H9 (cell line): ENCODE data around the gene LGALS7. TPM values are rescaled to one million over a fixed set of nuclear protein-coding genes. Genes with fewer than 3 reads are reported as not detected.
A peak's percentile ranks its signal among the peaks of the same experiment; 100 is the strongest.

ENCODE experiments used
- DNase-seq: peaks from one replicate; pipeline ENCODE4 v3.0.0-alpha.2; 2017
- H2AFZ ChIP-seq: one replicate; pipeline ENCODE4 v1.6.1; 2013; ENCODE audit warnings: mild to moderate bottlenecking, low read length, control low read depth, moderate library complexity
- H2AK5ac ChIP-seq: 2 replicates; pipeline ENCODE4 v1.6.1; 2013; ENCODE audit warnings: low read length, control low read depth, mixed read lengths; ENCODE audit not compliant: insufficient read length
- H2BK120ac ChIP-seq: one replicate; pipeline ENCODE4 v1.6.1; 2013; ENCODE audit warnings: low read depth, mild to moderate bottlenecking, low read length, control low read depth, inconsistent platforms; ENCODE audit not compliant: poor library complexity, severe bottlenecking
- H2BK12ac ChIP-seq: 2 replicates; pipeline ENCODE4 v1.6.1; 2013; ENCODE audit warnings: low read length, control low read depth, mixed read lengths, low read depth; ENCODE audit not compliant: insufficient read length
- H2BK15ac ChIP-seq: 2 replicates; pipeline ENCODE4 v1.6.1; 2013; ENCODE audit warnings: low read depth, low read length, control low read depth
- H2BK20ac ChIP-seq: one replicate; pipeline ENCODE4 v1.6.1; 2013; ENCODE audit warnings: low read depth, mild to moderate bottlenecking, low read length, control low read depth, inconsistent platforms; ENCODE audit not compliant: poor library complexity, severe bottlenecking
- H2BK5ac ChIP-seq: 2 replicates; pipeline ENCODE4 v1.6.1; 2013; ENCODE audit warnings: low read length, control low read depth, mixed read lengths; ENCODE audit not compliant: insufficient read length
- H3K14ac ChIP-seq: 2 replicates; pipeline ENCODE4 v1.6.1; 2013; ENCODE audit warnings: low read length, control low read depth; ENCODE audit not compliant: insufficient read depth
- H3K18ac ChIP-seq: 2 replicates; pipeline ENCODE4 v1.6.1; 2013; ENCODE audit warnings: low read depth, mild to moderate bottlenecking, mixed read lengths, low read length, control low read depth; ENCODE audit not compliant: insufficient read length
- H3K23ac ChIP-seq: 2 replicates; pipeline ENCODE4 v1.6.1; 2013; ENCODE audit warnings: low read length, control low read depth, mixed read lengths, low read depth; ENCODE audit not compliant: insufficient read length
- H3K23me2 ChIP-seq: 2 replicates; pipeline ENCODE4 v1.6.1; 2013; ENCODE audit warnings: low read depth, mild to moderate bottlenecking, mixed read lengths, low read length, control low read depth; ENCODE audit not compliant: insufficient read length, poor library complexity, severe bottlenecking
- H3K27ac ChIP-seq: 2 replicates; pipeline ENCODE4 v1.5.1; 2013; ENCODE audit warnings: low read length, control low read depth, mixed read lengths, low read depth; ENCODE audit not compliant: insufficient read length
- H3K27me3 ChIP-seq: 2 replicates; pipeline ENCODE4 v1.6.1; 2013; ENCODE audit warnings: low read length, control low read depth, inconsistent platforms; ENCODE audit not compliant: insufficient read depth
- H3K4ac ChIP-seq: 2 replicates; pipeline ENCODE4 v1.6.1; 2013; ENCODE audit warnings: low read depth, mild to moderate bottlenecking, control low read depth, inconsistent platforms, low read length, moderate library complexity
- H3K4me1 ChIP-seq: 2 replicates; pipeline ENCODE4 v1.6.1; 2013; ENCODE audit warnings: low read length, control low read depth, inconsistent platforms; ENCODE audit not compliant: insufficient read depth
- H3K4me2 ChIP-seq: 2 replicates; pipeline ENCODE4 v1.6.1; 2013; ENCODE audit warnings: low read length, control low read depth, mixed read lengths; ENCODE audit not compliant: insufficient read length, insufficient read depth
- H3K56ac ChIP-seq: 2 replicates; pipeline ENCODE4 v1.6.1; 2013; ENCODE audit warnings: low read depth, mild to moderate bottlenecking, mixed read lengths, low read length, control low read depth; ENCODE audit not compliant: insufficient read length
- H3K79me1 ChIP-seq: 2 replicates; pipeline ENCODE4 v1.6.1; 2013; ENCODE audit warnings: low read depth, mild to moderate bottlenecking, moderate library complexity, low read length, control low read depth, inconsistent platforms; ENCODE audit not compliant: insufficient read depth, poor library complexity, severe bottlenecking
- H3K79me2 ChIP-seq: 2 replicates; pipeline ENCODE4 v1.6.1; 2013; ENCODE audit warnings: low read length, control low read depth, inconsistent platforms; ENCODE audit not compliant: insufficient read depth
- H3K9ac ChIP-seq: 2 replicates; pipeline ENCODE4 v1.6.1; 2013; ENCODE audit warnings: low read length, control low read depth, mixed read lengths; ENCODE audit not compliant: insufficient read length; ENCODE audit errors: extremely low read depth
- H3K9me3 ChIP-seq: one replicate; pipeline ENCODE4 v1.6.1; 2013; ENCODE audit warnings: low read depth, low read length, inconsistent platforms; ENCODE audit not compliant: control insufficient read depth
- H3T11ph ChIP-seq: one replicate; pipeline ENCODE4 v1.6.1; 2013; ENCODE audit warnings: mild to moderate bottlenecking, low read length, control low read depth, inconsistent platforms
- H4K20me1 ChIP-seq: one replicate; pipeline ENCODE4 v1.6.1; 2013; ENCODE audit not compliant: control insufficient read depth, insufficient read length, insufficient read depth
- H4K5ac ChIP-seq: 2 replicates; pipeline ENCODE4 v1.6.1; 2013; ENCODE audit warnings: low read depth, mild to moderate bottlenecking, mixed read lengths, low read length, control low read depth; ENCODE audit not compliant: insufficient read length
- H4K8ac ChIP-seq: replicated peaks from 2 replicates; pipeline ENCODE4 v1.6.1; 2013; ENCODE audit warnings: low read length, control low read depth, mixed read lengths, low read depth; ENCODE audit not compliant: insufficient read length
- H4K91ac ChIP-seq: 2 replicates; pipeline ENCODE4 v1.6.1; 2013; ENCODE audit warnings: low read depth, mild to moderate bottlenecking, moderate library complexity, mixed read lengths, low read length, control low read depth; ENCODE audit not compliant: insufficient read length
- H3K27ac Mint-ChIP-seq, 3 experiments: 2 replicates in 2 of 3; 3 replicates in 1 of 3; pipeline ENCODE4 v1.8.0; 2020 to 2021; ENCODE audit warnings: mixed read lengths in 3 of 3, mild to moderate bottlenecking in 1 of 3, moderate library complexity in 1 of 3
- H3K27me3 Mint-ChIP-seq: 2 replicates; pipeline ENCODE4 v1.8.0; 2021; ENCODE audit warnings: low read depth, mild to moderate bottlenecking, moderate library complexity, mixed read lengths
- H3K36me3 Mint-ChIP-seq, 3 experiments: 2 replicates in 2 of 3; 3 replicates in 1 of 3; pipeline ENCODE4 v1.8.0; 2020 to 2021; ENCODE audit warnings: low read depth in 3 of 3, mixed read lengths in 3 of 3; ENCODE audit not compliant: insufficient read depth in 1 of 3
- H3K4me1 Mint-ChIP-seq, 2 experiments: 2 replicates each; pipeline ENCODE4 v1.8.0; 2020; ENCODE audit warnings: mixed read lengths in 2 of 2
- H3K4me3 Mint-ChIP-seq, 2 experiments: 2 replicates in 1 of 2; 3 replicates in 1 of 2; pipeline ENCODE4 v1.8.0; 2020 to 2021; ENCODE audit warnings: mild to moderate bottlenecking in 2 of 2, mixed read lengths in 2 of 2, moderate library complexity in 1 of 2
- H3K9me3 Mint-ChIP-seq, 2 experiments: 2 replicates in 1 of 2; 3 replicates in 1 of 2; pipeline ENCODE4 v1.8.0; 2020; ENCODE audit warnings: mild to moderate bottlenecking in 2 of 2, mixed read lengths in 2 of 2, moderate library complexity in 1 of 2
- WGBS: extraction: QIAGEN DNeasy Blood & Tissue Kit; methylation state at CpG from one replicate; pipeline ENCODE4 v1.1.7; 2013; ENCODE audit warnings: missing lambda C conversion rate, low lambda C conversion rate, mixed read lengths; ENCODE audit not compliant: insufficient read length; ENCODE audit errors: extremely low coverage; 5-methylcytosine and 5-hydroxymethylcytosine counted together
- total RNA-seq: library from RNA; stranded (reverse); gene quantifications from 2 replicates; pipeline ENCODE4 v1.2.1, GENCODE V29; 2021
- TF ChIP-seq, protein P1 (sequence below): fragments of 200-600 bp; sonication (generic); conservative IDR thresholded peaks from 3 replicates; pipeline ENCODE4 v1.8.0; 2021; ENCODE audit warnings: antibody characterized with exemption, mild to moderate bottlenecking

LGALS7 gene
- total RNA-seq, 1 experiment from 2014 or later = not detected

DNA sequence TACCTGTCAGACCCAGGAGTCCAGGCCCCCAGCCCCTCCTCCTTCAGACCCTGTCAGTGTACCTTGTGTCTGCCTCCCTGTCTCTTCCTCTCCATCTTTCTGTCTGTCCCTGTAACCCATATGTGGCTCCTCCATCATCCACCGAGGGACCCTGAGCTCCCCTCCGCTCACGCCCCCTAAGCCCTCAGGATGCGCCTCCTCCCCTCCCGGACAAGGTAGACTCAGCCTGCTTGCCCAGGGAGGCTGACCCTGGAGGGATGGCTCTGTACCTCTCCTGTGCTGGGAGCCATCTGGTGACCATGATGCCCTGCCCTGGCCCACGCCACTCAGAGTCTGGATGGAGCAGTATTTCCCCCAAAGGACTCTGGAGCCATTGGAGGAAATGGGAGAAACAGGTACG, 28.0 kb downstream of the LGALS7 start:
- Mint-ChIP-seq H3K9me3 (no peaks in the 10 kb centered on the region; a peak in 1 of 5 replicates), H3K4me3 (no peak overlapping the region), H3K4me1 (peaks cover 0 to 5% of the 10 kb centered on the region in 2 experiments; a peak in 1 of 4 replicates), H3K27me3 (peaks cover 24% of the 10 kb centered on the region), H3K27ac (no peak overlapping the region), H3K36me3 (peaks cover 0 to 2% (median 0%) of the 10 kb centered on the region in 3 experiments; a peak in 1 of 7 replicates)
- H4K91ac ChIP-seq = no peak overlapping the region
- no peak overlapping the region; the same call in 1 of the 2 replicates for H3K14ac ChIP-seq
- no peak overlapping the region for H3K56ac ChIP-seq
- H4K5ac ChIP-seq = no peak overlapping the region
- no peaks in the 10 kb centered on the region for H3K4me1 ChIP-seq
- H3K79me2 ChIP-seq = no peaks in the 10 kb centered on the region
- H2BK5ac ChIP-seq = no peak overlapping the region
- TF ChIP-seq, protein P1, sequence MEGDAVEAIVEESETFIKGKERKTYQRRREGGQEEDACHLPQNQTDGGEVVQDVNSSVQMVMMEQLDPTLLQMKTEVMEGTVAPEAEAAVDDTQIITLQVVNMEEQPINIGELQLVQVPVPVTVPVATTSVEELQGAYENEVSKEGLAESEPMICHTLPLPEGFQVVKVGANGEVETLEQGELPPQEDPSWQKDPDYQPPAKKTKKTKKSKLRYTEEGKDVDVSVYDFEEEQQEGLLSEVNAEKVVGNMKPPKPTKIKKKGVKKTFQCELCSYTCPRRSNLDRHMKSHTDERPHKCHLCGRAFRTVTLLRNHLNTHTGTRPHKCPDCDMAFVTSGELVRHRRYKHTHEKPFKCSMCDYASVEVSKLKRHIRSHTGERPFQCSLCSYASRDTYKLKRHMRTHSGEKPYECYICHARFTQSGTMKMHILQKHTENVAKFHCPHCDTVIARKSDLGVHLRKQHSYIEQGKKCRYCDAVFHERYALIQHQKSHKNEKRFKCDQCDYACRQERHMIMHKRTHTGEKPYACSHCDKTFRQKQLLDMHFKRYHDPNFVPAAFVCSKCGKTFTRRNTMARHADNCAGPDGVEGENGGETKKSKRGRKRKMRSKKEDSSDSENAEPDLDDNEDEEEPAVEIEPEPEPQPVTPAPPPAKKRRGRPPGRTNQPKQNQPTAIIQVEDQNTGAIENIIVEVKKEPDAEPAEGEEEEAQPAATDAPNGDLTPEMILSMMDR = no peak
- H3K27me3 ChIP-seq = no peaks in the 10 kb centered on the region; the same call in 1 of the 2 replicates
- H3K79me1 ChIP-seq = no peaks in the 10 kb centered on the region
- peak; percentile 31 for DNase-seq
- H4K8ac ChIP-seq = no peak overlapping the region
- H2BK120ac ChIP-seq = no peak overlapping the region
- H4K20me1 ChIP-seq = no peaks in the 10 kb centered on the region
- no peak overlapping the region for H2BK12ac ChIP-seq
- no peak overlapping the region for H3K9ac ChIP-seq
- H3K9me3 ChIP-seq = no peaks in the 10 kb centered on the region
- no peak overlapping the region for H3K18ac ChIP-seq
- no peak overlapping the region for H3K27ac ChIP-seq
- no peak overlapping the region for H3T11ph ChIP-seq
- H2BK20ac ChIP-seq = no peak overlapping the region
- WGBS = no CpG with 5 or more reads among the region's 7 CpGs
- no peak overlapping the region for H3K23ac ChIP-seq
- H2AK5ac ChIP-seq = no peak overlapping the region
- no peak overlapping the region for H2BK15ac ChIP-seq
- no peak overlapping the region for H3K4ac ChIP-seq
- H3K23me2 ChIP-seq = no peaks in the 10 kb centered on the region
- H2AFZ ChIP-seq = no peak overlapping the region
- no peak overlapping the region for H3K4me2 ChIP-seq
